Measurements from ENCODE around the gene MRPL49. TPM values are rescaled to one million over a fixed set of nuclear protein-coding genes. Genes with fewer than 3 reads are reported as not detected.

The MRPL49 gene
- total RNA-seq, 1 experiment from 2014 or later = 74.4 TPM

DNA sequence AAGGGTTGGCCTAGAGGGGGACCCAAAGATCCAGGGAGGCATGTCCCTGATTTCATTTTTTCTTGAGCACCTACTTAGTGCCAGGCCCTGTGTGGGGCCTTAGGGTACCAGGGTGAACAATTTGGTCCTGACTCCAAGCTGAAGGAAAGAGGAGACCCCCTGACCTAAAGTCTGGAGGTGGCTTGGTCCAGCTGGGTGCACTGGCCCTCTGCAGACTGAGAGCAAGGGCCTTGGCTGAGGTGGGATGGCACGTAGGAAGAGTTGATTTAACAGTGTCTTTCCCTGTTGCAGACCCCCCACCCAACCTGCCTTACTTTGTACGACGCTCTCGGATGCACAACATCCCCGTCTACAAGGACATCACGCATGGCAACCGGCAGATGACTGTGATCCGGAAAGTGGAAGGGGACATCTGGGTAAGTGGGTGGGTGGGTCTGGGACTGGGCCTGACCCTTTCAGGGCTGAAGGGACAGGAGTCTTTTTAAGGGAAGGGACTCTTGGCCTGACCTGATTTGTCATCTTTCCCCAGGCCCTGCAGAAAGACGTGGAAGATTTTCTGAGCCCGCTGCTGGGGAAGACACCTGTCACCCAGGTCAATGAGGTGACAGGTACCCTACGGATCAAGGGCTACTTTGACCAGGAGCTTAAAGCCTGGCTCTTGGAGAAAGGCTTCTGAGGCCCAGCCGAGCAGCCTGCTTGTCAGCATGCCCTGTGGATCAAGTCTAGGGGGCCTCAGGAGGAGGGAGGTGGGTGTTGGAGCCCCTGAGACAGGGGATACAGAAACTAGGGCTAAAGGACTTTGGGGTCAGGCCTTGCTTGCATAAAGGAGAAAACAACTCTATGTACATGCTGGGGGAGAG is 3.3 kb downstream of the MRPL49 start:
- Histone ChIP-seq H3K4me3 (no peak overlapping the region), H3K27me3 (no peaks in the 10 kb centered on the region), H3K36me3 (peaks cover 47% of the 10 kb centered on the region), H3K9me3 (no peaks in the 10 kb centered on the region)
- no peak for DNase-seq

DNA sequence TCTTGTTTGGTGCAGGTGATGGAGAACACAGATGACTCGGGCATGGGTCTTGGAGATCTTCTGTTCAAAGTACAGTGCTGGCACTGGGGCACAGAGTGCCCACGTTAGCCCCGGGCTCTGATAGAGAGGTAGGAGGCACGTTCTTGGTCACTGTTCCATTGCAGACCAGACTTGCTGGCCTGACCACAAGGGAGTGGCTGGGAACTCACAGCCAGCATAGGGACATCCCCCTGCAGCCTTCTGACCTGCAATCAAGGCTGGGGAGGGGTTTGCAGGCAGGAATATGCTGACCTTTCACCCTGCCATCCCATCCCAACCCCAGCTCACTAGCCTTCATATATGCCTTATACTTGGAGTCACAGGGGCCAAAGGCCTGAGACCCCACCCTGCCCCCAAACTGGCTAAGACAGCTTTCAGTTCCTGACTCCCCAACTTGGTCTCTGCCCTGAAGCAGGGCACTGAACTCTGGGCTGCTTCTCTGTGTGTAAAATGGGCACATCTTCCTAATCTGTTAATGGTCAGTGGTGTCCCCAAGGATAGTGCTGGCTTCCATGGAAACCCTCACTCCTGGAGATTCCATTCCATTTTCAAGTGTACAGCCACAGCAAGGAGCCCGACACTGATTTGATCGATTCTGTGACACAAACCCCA is 4.6 kb downstream of the MRPL49 start:
- Histone ChIP-seq H3K9me3 (no peaks in the 10 kb centered on the region), H3K36me3 (peaks cover 41% of the 10 kb centered on the region), H3K4me3 (no peak overlapping the region), H3K27me3 (no peaks in the 10 kb centered on the region)
- DNase-seq = no peak

DNA sequence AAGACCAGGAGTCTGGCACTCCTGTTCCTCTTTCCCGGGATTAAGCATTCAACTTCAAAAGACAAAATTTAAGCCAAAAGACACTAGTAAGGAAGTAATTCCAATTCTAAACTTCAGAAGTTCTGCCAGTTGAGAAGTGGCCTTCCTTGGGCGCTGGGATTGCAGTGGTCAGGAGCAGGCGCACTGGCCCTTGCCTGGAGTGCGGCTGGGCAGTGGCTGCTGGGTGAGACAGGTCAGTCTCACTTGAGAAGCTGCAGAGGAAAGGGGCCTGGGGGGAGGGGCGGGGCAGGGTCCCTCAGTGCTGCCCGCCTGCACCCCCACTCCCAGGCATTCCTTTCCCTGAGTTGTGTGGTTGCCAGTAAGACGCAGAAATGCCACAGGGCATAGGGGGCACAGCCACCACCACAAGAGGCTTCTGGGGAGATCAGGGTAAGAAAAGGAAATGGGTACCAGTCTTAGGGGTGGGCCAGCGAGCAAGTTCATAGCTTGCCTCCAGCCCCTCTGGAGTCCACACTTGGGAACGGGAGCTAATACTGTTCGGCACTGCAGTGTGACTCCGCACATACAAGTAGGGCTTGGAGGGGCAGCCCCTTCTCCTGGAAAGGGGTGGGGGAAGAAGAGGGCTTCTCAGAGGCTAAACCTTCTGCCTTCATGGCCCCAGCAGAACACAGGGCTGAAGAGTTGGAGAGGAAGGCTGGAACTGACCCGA is 5.5 kb downstream of the MRPL49 start:
- Histone ChIP-seq H3K4me3 (no peak overlapping the region), H3K9me3 (no peaks in the 10 kb centered on the region), H3K36me3 (peaks cover 48% of the 10 kb centered on the region), H3K27me3 (no peaks in the 10 kb centered on the region)
- no peak for DNase-seq

DNA sequence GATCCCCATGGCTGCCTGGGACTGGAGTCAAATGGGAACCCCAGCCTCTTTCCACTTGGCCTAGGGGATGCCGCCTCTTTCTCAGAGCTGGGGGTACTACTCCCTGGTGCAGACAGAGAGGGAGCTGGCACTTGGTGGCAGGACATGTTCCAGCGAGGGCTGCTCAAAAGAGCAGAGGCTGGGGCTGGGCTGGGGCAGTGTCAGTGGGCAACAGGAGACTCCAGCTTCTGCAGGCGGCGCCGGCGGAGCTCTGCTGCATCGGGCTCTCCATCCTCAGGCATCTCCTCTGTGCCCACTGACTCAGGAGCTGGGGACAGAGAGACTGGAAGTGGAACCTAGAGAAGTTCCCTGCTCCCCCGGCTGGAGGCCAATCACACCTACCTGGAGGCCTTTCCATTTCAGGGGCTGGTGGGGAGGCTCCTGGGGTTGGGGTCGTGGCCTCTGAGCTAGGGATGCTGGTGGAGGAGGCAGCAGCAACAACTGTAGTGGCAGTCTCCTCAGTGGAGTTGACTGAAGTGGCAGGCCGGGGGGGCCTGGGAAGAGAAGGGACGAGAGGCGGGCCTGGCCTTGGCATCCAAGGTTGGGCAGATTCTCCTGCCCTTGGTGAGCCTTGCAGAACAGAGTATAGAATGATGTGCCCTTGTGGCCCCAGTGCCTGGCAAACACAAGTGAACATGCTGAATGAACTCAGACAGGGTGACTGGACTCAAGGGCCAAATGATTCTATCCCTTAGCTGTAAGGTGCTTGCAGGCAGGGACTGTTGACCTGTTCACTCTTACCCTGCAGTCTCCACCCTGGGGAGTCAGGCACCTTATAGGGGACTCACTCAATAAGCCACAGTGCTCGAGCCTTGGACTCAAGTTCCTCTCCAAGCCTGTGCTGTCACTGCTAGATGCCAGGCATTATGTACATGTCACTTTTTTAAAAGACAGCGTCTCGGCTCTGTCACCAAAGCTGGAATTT is 6.3 kb downstream of the MRPL49 start:
- Histone ChIP-seq H3K36me3 (peaks cover 52% of the 10 kb centered on the region), H3K9me3 (no peaks in the 10 kb centered on the region), H3K4me3 (no peak overlapping the region), H3K27me3 (no peaks in the 10 kb centered on the region)
- DNase-seq = no peak

DNA sequence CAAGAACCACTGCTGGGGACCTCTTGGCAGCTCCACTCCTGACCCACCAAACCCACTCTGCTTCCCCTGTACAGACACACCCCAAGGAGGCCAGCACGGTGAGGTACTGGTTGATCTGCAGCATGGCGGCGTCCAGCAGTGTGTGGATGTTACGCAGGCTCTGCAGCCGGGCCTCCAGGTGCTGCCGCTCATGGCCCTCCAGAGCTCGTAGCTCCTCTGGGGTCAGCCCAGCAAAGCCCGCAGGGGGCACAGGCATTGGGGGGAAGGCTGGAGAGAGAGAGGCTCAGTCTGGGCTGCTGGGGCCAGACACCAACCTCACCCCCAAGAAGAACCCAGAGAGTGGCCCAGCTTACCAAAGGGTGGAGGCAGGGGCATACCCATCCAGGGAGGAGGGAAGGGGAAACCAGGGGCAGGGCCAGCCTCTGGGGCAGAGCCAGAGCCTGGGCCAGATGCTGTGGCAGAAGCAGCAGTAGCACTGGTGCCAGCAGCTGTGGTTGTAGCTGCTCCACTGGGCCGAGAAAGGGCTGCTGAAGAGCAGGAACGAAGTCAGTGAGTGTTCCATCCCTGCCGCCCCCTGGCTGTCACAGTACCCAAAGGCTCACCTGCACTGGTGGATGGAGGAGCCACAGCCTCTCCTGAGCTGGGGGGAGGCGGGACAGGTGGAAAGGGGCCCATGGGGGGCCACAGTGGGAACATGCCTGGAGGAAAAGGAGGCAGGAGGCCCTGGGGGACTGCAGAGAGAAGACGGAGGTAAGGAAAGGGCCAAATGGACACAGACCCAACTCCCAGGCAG is 7.7 kb downstream of the MRPL49 start:
- Histone ChIP-seq H3K4me3 (no peak overlapping the region), H3K27me3 (no peaks in the 10 kb centered on the region), H3K36me3 (peaks cover 50% of the 10 kb centered on the region), H3K9me3 (no peaks in the 10 kb centered on the region)
- DNase-seq = no peak

DNA sequence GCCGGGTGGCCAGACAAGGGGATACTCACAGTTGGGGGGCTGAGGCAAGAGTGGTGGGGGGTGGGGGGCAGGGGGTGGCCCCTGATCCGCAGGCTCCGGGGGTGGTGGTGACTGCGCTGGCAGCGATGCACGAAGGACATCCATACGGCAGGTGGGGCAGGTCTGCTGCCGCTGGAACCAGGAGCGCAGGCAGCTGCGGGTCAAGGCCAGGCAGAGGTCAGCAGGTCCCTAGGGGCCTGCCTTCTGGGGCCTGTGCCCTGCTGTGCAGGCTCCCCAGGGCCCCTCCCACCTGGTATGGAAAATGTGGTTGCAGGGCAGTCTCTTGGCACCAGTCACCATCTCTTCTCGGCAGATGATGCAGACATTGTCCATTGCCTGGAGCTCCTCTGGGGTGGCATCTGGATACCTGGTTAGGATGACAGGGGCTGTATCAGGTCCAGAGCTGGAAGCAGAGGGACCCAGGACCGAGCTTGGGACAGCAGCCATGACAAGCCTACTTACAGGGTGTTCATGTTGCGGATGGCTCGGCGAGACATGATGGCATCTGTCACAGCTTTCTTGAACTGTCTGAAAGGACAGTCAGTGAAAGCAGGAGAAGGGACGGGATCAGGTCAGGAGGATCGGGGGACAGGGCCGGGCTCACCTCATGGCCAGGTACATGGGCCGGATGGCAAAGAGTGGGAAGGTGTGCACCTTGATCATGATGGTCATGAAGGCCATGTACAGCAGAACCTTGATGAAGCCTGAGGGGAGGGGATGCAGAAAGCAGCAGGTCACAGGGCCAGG is 8.7 kb downstream of the MRPL49 start:
- Histone ChIP-seq H3K36me3 (peaks cover 49% of the 10 kb centered on the region), H3K4me3 (no peak overlapping the region), H3K27me3 (no peaks in the 10 kb centered on the region), H3K9me3 (no peaks in the 10 kb centered on the region)
- no peak for DNase-seq

DNA sequence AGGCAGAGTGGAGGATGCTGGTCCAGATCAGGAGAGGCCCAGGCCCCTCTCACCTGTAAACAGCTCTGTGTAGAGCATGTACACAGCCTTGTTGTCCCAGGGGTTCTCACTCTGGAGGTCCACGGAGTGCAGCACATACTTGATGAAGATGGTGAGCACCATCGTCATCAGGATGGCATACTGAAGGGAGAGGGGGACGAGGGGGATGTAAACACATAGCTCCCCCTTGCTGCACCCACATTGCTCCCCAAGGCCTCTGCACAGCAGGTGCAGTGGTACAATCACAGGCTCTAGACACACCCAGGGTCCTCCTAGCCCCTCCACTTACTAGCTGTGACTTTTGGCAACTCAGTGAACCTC is 9.3 kb downstream of the MRPL49 start:
- Histone ChIP-seq H3K4me3 (no peak overlapping the region), H3K36me3 (peaks cover 49% of the 10 kb centered on the region), H3K27me3 (no peaks in the 10 kb centered on the region), H3K9me3 (no peaks in the 10 kb centered on the region)
- DNase-seq = no peak

DNA sequence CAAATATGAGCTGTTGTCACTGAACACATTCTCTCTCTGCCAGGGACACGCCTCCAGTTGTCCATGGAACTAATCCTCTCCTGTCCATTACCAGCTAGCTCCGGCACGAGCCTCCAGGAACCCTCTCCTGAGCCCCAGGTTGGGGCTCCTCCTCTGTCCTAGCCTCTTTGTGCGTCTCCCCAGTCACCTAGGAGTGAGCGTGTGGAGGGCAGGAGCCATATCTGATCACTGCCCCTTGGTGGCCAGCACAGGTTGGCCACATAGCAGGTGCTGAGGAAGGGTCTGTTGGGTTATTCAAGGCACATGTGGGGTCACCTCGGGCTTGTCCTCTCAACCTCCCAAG is 9.7 kb downstream of the MRPL49 start:
- DNase-seq = no peak
- Histone ChIP-seq H3K27me3 (no peaks in the 10 kb centered on the region), H3K36me3 (peaks cover 48% of the 10 kb centered on the region), H3K4me3 (no peak overlapping the region), H3K9me3 (no peaks in the 10 kb centered on the region)

DNA sequence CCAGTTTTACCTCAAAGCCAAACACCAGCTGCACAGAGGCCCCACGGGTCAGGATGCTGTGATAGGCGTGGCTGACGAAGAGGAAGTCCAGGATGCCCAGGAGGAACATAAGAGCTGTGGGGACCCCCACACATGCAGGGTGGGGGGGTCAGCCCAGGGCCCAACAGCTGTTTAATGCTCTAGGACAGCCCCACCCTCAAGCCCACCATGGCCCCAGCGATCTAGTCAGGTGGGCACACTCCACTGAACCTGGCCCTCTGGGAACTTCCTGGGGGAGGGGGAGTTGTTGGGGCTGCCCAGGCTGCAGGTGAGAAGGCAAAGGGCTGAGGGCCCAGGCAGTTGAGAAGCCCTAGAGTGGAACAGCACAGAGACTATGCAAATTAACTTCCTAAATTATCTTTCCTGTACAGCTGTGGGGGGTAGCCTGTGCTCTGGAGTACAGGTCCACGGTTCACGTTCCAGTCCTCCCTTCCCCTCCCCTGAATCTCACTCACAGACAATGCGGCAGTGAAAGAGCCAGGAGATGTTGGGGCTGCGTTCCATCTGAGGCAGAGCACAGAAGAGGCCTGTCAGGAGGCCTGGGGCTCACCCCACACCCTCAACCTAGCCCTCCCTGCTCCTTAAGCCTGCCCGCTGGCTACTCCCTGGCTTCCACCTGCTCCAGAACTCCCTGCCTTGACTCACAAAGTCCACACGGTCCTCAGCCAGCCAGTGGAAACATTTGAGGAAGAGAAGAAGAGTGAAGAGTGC is 10.3 kb downstream of the MRPL49 start:
- peaks cover 43% of the 10 kb centered on the region for H3K36me3 ChIP-seq
- no peaks in the 10 kb centered on the region for H3K9me3 ChIP-seq
- no peak for DNase-seq

DNA sequence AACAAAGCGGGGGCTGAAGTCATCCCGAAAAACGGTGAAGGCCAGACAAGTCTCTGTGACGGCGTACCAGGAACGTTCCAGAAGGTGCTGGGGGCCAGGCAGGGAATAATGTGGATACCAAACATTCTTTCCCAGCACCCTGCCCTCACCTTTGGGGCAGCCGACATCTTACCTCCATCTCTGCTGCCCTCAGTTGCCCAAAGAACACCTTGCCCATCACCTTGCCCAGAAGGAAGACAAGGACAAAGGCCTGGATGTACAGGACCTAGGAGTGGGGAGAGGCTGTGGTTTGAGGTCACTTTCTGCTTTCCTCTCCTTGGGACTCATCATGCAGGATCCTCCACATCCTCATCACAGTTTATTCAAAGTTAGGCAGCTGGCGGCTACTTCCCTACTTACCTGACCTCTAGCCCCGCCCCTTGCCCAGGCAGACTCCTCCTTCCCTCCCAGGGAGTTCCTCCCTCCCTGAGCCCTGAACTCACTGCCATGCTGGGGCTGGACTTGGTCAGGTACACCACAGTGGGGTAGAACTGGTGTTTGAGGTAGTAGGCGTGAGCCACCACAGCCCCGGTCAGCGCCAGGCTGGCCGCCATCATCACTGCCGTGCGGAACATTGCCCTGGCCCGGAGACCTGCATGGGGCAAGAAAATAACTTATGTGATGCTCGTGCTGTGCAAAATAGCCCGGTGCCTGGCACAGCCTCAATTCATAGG is 11.0 kb downstream of the MRPL49 start:
- Histone ChIP-seq H3K9me3 (no peaks in the 10 kb centered on the region), H3K27me3 (no peaks in the 10 kb centered on the region), H3K36me3 (peaks cover 43% of the 10 kb centered on the region), H3K4me3 (peak overlapping the region; percentile 97)
- no peak for DNase-seq

More for the DNA sequence above, 10.3 kb downstream of the MRPL49 start:
- Histone ChIP-seq H3K27me3 (no peaks in the 10 kb centered on the region), H3K4me3 (no peak overlapping the region)

DNA sequence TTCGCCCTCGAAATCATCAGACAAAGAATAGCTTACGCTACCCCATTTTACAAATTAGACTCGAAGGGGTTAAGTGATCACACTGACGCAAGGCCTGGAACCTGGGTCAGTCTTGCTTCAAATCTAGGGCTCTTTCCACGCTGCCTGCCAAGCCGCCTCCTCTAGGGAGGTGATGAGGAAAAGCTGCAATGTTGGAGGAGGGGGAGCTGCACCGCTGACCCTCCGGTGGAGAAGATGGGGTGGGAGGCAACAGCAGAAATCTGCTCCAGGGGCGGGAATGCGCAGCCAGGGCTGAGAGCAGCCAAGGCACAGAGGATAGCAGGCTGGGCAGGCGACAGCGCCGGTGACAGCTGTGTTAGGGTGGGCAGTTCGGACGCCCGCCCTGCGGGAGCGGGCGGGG is 11.6 kb downstream of the MRPL49 start:
- H3K36me3 ChIP-seq = peaks cover 39% of the 10 kb centered on the region
- peak overlapping the region; percentile 97 for H3K4me3 ChIP-seq
- DNase-seq = no peak
- no peaks in the 10 kb centered on the region; the same call in 1 of the 2 replicates for H3K9me3 ChIP-seq
- H3K27me3 ChIP-seq = no peaks in the 10 kb centered on the region; the same call in 1 of the 2 replicates

DNA sequence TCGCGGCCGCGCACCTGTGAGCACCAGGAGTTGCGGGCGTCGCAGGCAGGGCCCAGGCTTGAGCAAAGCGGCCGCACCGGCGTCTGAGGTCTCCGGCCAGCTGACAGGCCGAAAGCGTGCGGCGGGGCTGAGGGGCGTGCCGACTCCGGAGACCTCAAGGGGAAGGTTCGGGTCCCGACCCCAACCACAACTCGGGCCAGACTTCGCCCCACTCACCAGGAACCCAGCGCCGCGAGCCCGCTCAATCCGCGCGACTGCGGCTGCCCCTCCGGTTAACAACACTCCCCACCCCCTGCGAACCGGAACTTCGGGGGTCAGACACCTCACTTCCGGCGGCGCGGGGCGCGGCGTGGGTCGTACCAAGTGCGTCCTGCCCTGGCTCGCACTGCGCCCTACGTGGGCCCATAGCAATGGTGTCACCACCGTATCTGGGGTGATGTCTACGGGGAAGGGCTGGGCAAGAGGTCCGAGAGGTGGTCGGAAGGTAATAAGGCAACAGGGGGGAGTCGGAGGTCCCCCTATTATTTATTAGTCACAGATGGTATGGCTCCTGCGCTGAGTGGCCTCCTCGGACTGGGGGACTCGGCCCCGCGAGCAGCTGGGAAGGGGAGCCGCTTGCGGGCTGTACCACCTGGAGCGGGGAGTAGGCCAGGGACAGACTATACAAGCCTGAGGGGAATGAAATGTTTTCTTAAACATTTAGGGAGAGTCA is 12.3 kb downstream of the MRPL49 start, which contains the start of gene SYVN1:
Gene SYVN1 (minus strand): TSS at position 280 of the 712 bp plus-strand sequence. CDS start 918 bp downstream, outside the sequence.
- DNase-seq = peak; percentile 90
- H3K4me3 ChIP-seq = peak within 1 kb of the TSS; percentile 97
- H3K36me3 ChIP-seq = peaks cover 36% of the 10 kb centered on the region
- H3K9me3 ChIP-seq = no peaks in the 10 kb centered on the region; the same call in 1 of the 2 replicates
- no peaks in the 10 kb centered on the region; the same call in 1 of the 2 replicates for H3K27me3 ChIP-seq

DNA sequence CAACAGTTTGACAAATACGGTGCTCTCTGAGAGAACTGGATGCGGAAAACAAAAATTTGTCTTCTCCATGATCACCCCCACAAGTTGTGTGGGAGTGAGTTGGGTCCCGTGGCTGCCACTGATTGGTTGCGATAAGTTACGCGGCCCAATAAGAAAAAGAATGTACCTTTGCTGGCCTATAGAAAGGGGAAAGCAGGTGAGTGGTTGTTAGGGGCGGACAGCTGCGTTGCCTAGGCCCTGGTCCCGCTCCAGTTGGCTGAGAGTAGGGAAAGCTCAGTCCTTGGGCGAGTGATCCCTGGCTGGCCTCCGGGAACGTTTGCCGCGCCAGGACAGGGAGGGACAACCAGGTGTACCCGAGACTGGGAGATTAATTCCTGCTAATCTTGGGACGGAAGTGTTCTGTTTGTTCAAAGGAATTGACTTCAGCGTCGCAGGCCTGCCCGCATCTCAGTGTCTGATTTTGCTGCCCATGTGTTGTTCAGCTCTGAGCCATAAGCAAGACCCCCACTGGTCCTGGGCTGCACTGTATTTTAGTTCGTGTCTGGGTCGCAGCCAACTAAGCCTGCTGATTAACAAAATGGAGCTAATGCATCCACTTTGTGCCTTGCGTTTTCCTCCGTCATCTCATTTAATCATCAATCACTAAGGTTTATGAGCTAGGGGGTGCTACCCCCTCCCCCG is 13.0 kb downstream of the MRPL49 start:
- H3K9me3 ChIP-seq = no peaks in the 10 kb centered on the region; the same call in 1 of the 2 replicates
- peak overlapping the region; percentile 97 for H3K4me3 ChIP-seq
- DNase-seq = peak; percentile 94
- peaks cover 35% of the 10 kb centered on the region for H3K36me3 ChIP-seq
- peaks cover 2% of the 10 kb centered on the region for H3K27me3 ChIP-seq

All from MG63 (cell line).